Activated T-cell treated with anti-CD3 and anti-CD28 coated beads, Interleukin-2, amount 50 U/mL, for 72 hours (primary cell): ENCODE results near the gene MORC2. TPM values are rescaled to one million over a fixed set of nuclear protein-coding genes. Genes with fewer than 3 reads are reported as not detected.

Experiments
- ATAC-seq, 2 donors: fragments of 150-1000 bp; cut with Tn5 transposase; replicated peaks in 1 of 2; 2 replicates each; pipeline ENCODE4 v1.10.0; 2021; ENCODE audit warnings: moderate library complexity in 2 of 2, mild to moderate bottlenecking in 1 of 2
- DNase-seq, 2 donors: peaks; one replicate each; pipeline ENCODE4 v3.0.0; 2021 to 2022; ENCODE audit warnings: mixed read lengths in 1 of 2
- H3K27ac Mint-ChIP-seq: one replicate; pipeline ENCODE4 v1.8.0; 2022; ENCODE audit warnings: mild to moderate bottlenecking, moderate library complexity, mixed read lengths
- H3K27me3 Mint-ChIP-seq: one replicate; pipeline ENCODE4 v1.8.0; 2022; ENCODE audit warnings: low read depth, mixed read lengths
- H3K36me3 Mint-ChIP-seq, 2 donors: one replicate each; pipeline ENCODE4 v1.8.0; 2022; ENCODE audit warnings: mixed read lengths in 2 of 2, mild to moderate bottlenecking in 1 of 2; ENCODE audit not compliant: insufficient read depth in 2 of 2
- H3K4me1 Mint-ChIP-seq: one replicate; pipeline ENCODE4 v1.8.0; 2022; ENCODE audit warnings: low read depth, mixed read lengths
- H3K4me3 Mint-ChIP-seq, 2 donors: one replicate each; pipeline ENCODE4 v1.8.0; 2022; ENCODE audit warnings: mild to moderate bottlenecking in 2 of 2, mixed read lengths in 2 of 2, moderate library complexity in 2 of 2
- H3K9me3 Mint-ChIP-seq, 2 donors: one replicate each; pipeline ENCODE4 v1.8.0; 2022; ENCODE audit warnings: mixed read lengths in 2 of 2
- total RNA-seq, 2 donors: library from RNA; stranded (reverse); gene quantifications; one replicate each; pipeline ENCODE4 v1.2.3, GENCODE V29; 2022

The MORC2 gene
- total RNA-seq, 2 donors from 2014 or later: 27.2 to 42.0 TPM

- no peak overlapping the region for H3K4me3 Mint-ChIP-seq
- peaks cover 7 to 34% of the 10 kb centered on the region in 2 donors for H3K9me3 Mint-ChIP-seq
- ATAC-seq (no peak), DNase-seq (no peak)
- H3K4me1 Mint-ChIP-seq: peaks cover 10% of the 10 kb centered on the region
- no peak overlapping the region for H3K27ac Mint-ChIP-seq
- H3K36me3 Mint-ChIP-seq: peaks cover 30 to 44% of the 10 kb centered on the region in 2 donors
- H3K27me3 Mint-ChIP-seq: no peaks in the 10 kb centered on the region
Observed at GRCh38 chr22:30978304-30978962, 9.9 kb upstream of the MORC2 start.

GRCh38 chr22:30970356-30970746 lies 1.8 kb upstream of the MORC2 start:
- Mint-ChIP-seq H3K4me1 (peaks cover 38% of the 10 kb centered on the region), H3K4me3 (peak overlapping the region; percentile 93 to 96)

GRCh38 chr22:30969532-30970355 lies 1.2 kb upstream of the MORC2 start:
- DNase-seq (peak; percentile 48 to 56), ATAC-seq (peak; percentile 18 to 22)
- Mint-ChIP-seq H3K4me1 (peaks cover 44% of the 10 kb centered on the region), H3K27ac (peak overlapping the region; percentile 91), H3K4me3 (peak overlapping the region; percentile 93 to 96), H3K27me3 (no peaks in the 10 kb centered on the region), H3K36me3 (peaks cover 48 to 66% of the 10 kb centered on the region in 2 donors), H3K9me3 (peaks cover 9 to 16% of the 10 kb centered on the region in 2 donors)

More at GRCh38 chr22:30970356-30970746, 1.8 kb upstream of the MORC2 start:
- Mint-ChIP-seq H3K27me3 (no peaks in the 10 kb centered on the region), H3K9me3 (peaks cover 9 to 18% of the 10 kb centered on the region in 2 donors), H3K27ac (peak overlapping the region; percentile 91), H3K36me3 (peaks cover 53 to 68% of the 10 kb centered on the region in 2 donors)
- DNase-seq (no peak), ATAC-seq (no peak)

- peak within 1 kb of the TSS; percentile 96 for H3K27ac Mint-ChIP-seq
- peak; percentile 97 to 98 for DNase-seq
- H3K9me3 Mint-ChIP-seq: peaks cover 9 to 12% of the 10 kb centered on the region in 2 donors
- peaks cover 42 to 61% of the 10 kb centered on the region in 2 donors for H3K36me3 Mint-ChIP-seq
- peak; percentile 93 for ATAC-seq
- no peaks in the 10 kb centered on the region for H3K27me3 Mint-ChIP-seq
- H3K4me1 Mint-ChIP-seq: peaks cover 50% of the 10 kb centered on the region
- H3K4me3 Mint-ChIP-seq: peak within 1 kb of the TSS; percentile 93 to 96
Observed at GRCh38 chr22:30968924-30969531, 454 bp upstream of the MORC2 start, which contains the start of gene TUG1. Gene TUG1, plus strand, starts transcription at chr22:30969265.

- H3K36me3 Mint-ChIP-seq: peaks cover 12 to 36% of the 10 kb centered on the region in 2 donors
Observed at GRCh38 chr22:30964858-30965257, 3.7 kb downstream of the MORC2 start.

GRCh38 chr22:30955153-30955552 lies 13.4 kb downstream of the MORC2 start:
- Mint-ChIP-seq H3K27me3 (no peaks in the 10 kb centered on the region), H3K36me3 (peaks cover 2 to 12% of the 10 kb centered on the region in 2 donors), H3K4me3 (no peak overlapping the region), H3K4me1 (peaks cover 43% of the 10 kb centered on the region), H3K9me3 (no peaks in the 10 kb centered on the region), H3K27ac (no peak overlapping the region)
- DNase-seq (no peak), ATAC-seq (no peak)

More at GRCh38 chr22:30964858-30965257, 3.7 kb downstream of the MORC2 start:
- no peak overlapping the region for H3K4me3 Mint-ChIP-seq
- peaks cover 40% of the 10 kb centered on the region for H3K4me1 Mint-ChIP-seq
- no peaks in the 10 kb centered on the region for H3K9me3 Mint-ChIP-seq
- no peak for DNase-seq
- ATAC-seq: no peak
- no peaks in the 10 kb centered on the region for H3K27me3 Mint-ChIP-seq
- H3K27ac Mint-ChIP-seq: no peak overlapping the region

GRCh38 chr22:30953206-30953605 lies 15.4 kb downstream of the MORC2 start:
- Mint-ChIP-seq H3K4me3 (no peak overlapping the region), H3K27me3 (no peaks in the 10 kb centered on the region), H3K9me3 (no peaks in the 10 kb centered on the region), H3K36me3 (peaks cover 4 to 19% of the 10 kb centered on the region in 2 donors), H3K27ac (no peak overlapping the region), H3K4me1 (peaks cover 42% of the 10 kb centered on the region)
- DNase-seq: no peak
- no peak for ATAC-seq

- DNase-seq (no peak), ATAC-seq (no peak)
- peaks cover 26% of the 10 kb centered on the region for H3K4me1 Mint-ChIP-seq
- H3K27me3 Mint-ChIP-seq: no peaks in the 10 kb centered on the region
- peaks cover 6 to 23% of the 10 kb centered on the region in 2 donors for H3K36me3 Mint-ChIP-seq
- H3K9me3 Mint-ChIP-seq: no peaks in the 10 kb centered on the region
- H3K4me3 Mint-ChIP-seq: no peak overlapping the region
- H3K27ac Mint-ChIP-seq: no peak overlapping the region
Observed at GRCh38 chr22:30949934-30950660, 18.5 kb downstream of the MORC2 start.

- H3K4me3 Mint-ChIP-seq: no peak overlapping the region
- ATAC-seq: no peak
- no peak overlapping the region for H3K27ac Mint-ChIP-seq
- no peaks in the 10 kb centered on the region for H3K27me3 Mint-ChIP-seq
- H3K36me3 Mint-ChIP-seq: peaks cover 13 to 33% of the 10 kb centered on the region in 2 donors
- no peak for DNase-seq
- no peaks in the 10 kb centered on the region for H3K9me3 Mint-ChIP-seq
- peaks cover 36% of the 10 kb centered on the region for H3K4me1 Mint-ChIP-seq
Observed at GRCh38 chr22:30948930-30949342, 19.6 kb downstream of the MORC2 start.

GRCh38 chr22:30947816-30948454 lies 20.6 kb downstream of the MORC2 start:
- peaks cover 39% of the 10 kb centered on the region for H3K4me1 Mint-ChIP-seq
- H3K4me3 Mint-ChIP-seq: no peak overlapping the region
- DNase-seq (no peak), ATAC-seq (peak; percentile 42 to 43)
- H3K27ac Mint-ChIP-seq: no peak overlapping the region
- H3K36me3 Mint-ChIP-seq: peaks cover 13 to 36% of the 10 kb centered on the region in 2 donors
- H3K9me3 Mint-ChIP-seq: no peaks in the 10 kb centered on the region
- no peaks in the 10 kb centered on the region for H3K27me3 Mint-ChIP-seq

GRCh38 chr22:30947173-30947815 lies 21.3 kb downstream of the MORC2 start:
- peaks cover 33% of the 10 kb centered on the region for H3K4me1 Mint-ChIP-seq
- ATAC-seq: no peak
- H3K4me3 Mint-ChIP-seq: no peak overlapping the region
- H3K27me3 Mint-ChIP-seq: no peaks in the 10 kb centered on the region
- H3K36me3 Mint-ChIP-seq: peaks cover 13 to 36% of the 10 kb centered on the region in 2 donors
- no peaks in the 10 kb centered on the region for H3K9me3 Mint-ChIP-seq
- H3K27ac Mint-ChIP-seq: no peak overlapping the region
- DNase-seq: no peak

- Mint-ChIP-seq H3K36me3 (peaks cover 13 to 40% of the 10 kb centered on the region in 2 donors), H3K9me3 (no peaks in the 10 kb centered on the region), H3K4me3 (no peak overlapping the region), H3K27ac (no peak overlapping the region), H3K27me3 (no peaks in the 10 kb centered on the region), H3K4me1 (peaks cover 40% of the 10 kb centered on the region)
- DNase-seq: no peak
- no peak for ATAC-seq
Observed at GRCh38 chr22:30946354-30946753, 22.2 kb downstream of the MORC2 start.
